NCI-H1436 (cell line): ENCODE measurements around the gene FAM53A.
A peak's percentile ranks its signal among the peaks of the same experiment; 100 is the strongest.
"Not testable (repeated sequence)": the region's sequence is repeated elsewhere in the genome, so short reads cannot be mapped to it uniquely, and the experiment has no call there.

ENCODE experiments used
- DNase-seq: peaks from one replicate; lab custom pipeline; 2025; lab: John Stamatoyannopoulos, UW

The FAM53A gene

DNA sequence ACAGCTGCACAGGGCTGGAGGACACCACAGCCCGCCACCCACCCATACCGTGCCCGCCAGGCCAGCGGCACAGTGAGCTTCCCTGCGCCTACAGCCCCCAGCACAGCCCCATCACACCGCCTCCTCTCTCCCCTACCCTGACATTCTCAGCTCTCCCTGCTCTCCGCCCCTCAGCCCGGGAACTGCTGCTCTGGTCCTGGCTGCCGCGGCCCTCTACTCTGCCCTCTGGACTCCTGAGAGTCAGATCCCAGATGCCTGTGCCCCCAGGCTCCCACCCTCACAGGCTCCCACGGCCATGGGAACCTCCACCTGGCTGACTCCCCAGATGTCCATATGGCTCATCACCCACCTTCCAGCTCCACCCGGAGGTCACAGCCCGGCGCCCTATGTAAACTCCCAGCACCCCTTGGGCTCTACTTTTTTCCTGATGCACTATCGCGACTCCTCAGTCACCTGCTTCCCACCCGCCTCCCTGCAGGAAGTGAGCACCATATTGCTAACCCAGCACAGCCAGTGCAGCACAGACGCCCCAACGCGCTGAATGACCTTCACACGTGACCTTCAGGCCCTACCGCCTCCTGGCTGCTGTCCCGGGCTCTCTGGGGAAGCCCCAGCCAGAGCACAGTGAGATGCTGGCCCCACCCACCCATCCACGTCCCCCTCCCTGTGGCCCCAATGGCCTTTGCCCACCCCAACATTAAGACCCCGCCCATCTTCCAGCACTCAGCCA lies 23.0 kb downstream of the FAM53A start:
- no peak for DNase-seq

DNA sequence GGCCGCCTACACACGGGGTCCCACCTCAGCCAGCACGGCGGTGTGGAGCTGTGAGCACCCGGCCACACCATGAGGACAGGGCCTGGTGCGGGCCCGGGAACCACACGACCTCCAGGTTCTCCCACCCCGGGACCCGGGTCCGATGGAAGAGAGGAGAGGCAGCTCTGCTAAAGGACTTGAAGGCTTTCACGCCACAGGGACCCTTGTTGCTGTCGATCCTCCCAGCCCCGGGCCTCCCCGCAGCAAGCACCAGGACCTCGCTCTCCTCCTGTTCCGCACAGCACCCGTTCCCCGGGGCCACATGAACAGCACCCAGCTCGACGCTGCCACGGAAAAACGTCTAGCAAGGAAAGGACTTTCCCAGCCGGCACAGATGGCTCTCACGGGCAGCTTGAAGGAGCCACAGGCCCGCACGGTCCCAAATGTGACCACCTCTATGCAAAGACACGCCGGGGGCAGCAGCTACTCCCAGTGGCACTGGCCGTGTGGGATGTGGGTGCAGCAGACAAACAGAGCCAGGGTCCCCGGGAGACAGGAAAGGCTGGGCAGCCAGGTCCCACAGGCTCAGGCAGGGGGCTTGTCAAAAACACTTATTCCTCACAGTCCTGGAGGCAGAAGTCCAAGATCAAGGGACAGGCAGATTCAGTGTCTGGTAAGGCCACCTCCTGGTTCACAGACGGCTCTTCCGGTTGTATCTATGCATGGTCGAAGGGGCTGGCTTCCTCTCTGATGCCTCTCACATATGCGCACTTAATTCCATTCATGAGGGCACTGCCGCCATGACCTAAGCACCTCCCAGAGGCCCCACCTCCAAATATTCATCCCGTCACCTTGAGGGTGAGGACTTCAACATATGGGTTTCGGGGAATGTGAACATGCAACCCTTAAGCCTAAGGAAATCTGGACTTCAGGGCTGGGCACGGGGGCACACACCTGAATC lies 24.7 kb downstream of the FAM53A start:
- DNase-seq: no peak

DNA sequence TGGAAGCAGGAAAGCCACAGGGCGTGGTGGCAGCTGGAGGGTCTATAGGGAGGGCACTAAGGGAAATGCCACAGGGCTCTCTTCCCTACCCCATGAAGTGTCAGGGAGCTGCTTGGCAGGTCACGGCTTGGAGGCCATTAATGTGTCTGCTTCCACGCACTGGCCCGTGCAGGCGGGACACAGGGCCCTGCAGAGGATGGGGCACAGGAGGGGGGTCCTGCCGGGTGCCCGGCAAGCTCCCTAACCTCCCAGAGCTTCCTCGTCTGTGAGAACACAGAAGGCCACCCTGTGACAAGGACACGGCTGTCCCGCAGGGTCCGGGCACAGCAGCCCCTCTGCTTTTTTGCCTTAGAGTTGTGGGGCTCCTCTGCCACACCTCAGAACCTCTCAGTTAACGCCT lies 25.5 kb downstream of the FAM53A start:
- DNase-seq: no peak

DNA sequence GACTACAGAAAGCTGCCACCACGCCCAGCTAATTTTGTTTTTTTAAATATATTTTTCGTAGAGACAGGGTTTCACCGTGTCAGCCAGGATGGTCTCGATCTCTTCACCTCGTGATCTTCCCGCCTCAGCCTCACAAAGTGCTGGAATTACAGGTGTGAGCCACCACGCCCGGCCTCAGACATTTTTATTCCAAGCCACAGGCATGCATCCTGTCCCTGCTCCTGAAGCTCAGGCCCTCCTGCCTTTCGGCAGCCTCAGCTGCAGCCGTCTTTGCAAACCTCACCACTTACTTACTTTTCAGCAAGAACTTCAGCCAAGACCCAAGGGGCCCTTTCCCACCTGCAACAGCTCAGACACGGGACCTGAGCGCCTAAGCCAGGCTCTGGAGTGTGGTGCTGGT lies 26.0 kb downstream of the FAM53A start:
- DNase-seq: no peak

DNA sequence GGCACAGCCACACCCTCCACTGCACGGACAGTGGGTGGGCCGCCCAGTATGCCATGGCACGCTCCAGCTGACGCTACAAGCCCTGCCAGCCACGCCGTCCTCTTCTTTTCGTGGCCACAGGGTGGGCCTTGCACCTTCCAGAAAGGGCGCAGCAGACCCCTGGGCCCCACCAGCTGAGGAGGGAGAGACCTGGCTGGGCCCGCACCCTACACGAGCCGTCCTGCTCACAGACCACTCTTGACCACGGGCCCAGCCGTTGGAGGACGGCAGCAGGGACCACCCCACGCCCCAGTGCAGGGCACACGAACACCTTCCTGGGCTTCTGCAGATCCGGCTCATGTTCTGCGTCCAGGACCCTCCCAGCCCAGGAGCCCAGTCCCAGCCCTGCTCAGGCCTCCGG lies 27.1 kb downstream of the FAM53A start:
- DNase-seq: no peak

DNA sequence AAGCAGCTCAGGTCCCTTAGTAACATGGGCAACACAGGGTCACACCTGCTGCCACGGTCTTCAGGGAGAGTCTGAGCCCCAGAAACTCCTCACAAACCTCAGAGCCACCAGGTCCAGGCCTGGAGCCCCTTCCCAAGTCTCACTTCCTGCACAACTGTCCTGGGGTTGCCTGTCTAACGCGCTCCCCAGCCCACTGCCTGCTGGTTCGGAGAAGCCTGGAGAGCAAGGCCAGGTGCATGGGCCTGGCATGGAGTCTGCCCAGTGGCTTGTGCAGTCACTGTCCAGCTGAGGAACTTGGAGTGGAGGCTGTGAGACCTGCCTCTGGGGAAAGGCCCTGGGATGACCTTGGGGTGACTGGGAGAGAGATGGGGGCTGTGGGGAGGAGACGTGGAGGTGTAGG lies 28.0 kb downstream of the FAM53A start:
- no peak for DNase-seq

DNA sequence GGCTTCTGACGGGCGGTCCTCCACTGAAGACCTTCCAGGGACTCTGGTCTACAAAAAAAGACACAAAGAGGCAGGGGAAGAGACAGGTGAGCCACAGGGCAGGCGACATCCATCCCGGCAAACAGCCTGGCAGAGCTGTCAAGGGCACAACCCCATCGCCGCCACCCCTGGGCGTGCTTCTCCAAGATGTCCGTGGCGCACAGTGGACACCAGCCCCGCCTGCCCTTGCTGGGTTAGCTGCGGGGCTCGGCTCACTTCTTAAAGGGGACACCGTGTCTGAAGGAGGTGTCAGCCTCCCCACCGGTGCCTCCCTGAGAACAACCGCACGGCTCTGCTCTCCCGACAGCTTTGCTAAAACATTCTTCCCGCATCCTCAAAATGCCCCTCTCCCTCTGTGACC lies 28.4 kb downstream of the FAM53A start:
- no peak for DNase-seq

DNA sequence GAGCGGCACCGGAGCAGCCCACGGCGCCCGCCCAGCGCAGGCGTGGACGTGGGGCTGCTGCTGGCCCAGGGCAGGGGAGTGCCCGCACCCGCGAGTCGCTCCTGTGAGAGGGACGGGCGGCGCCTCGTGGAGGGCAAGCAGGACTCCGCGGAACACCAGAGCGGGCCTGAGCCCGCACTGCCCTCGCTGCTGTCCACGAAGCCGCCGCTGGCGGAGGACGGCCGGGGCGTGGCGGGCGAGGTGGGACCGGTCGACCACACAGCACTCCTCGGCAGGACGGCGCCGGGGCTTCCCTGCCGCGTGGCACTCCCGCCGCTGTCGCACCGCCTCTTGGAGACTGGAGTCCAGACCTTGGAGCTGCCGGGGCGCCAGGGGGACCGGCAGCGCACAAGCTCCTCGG lies 29.0 kb downstream of the FAM53A start:
- DNase-seq: no peak

DNA sequence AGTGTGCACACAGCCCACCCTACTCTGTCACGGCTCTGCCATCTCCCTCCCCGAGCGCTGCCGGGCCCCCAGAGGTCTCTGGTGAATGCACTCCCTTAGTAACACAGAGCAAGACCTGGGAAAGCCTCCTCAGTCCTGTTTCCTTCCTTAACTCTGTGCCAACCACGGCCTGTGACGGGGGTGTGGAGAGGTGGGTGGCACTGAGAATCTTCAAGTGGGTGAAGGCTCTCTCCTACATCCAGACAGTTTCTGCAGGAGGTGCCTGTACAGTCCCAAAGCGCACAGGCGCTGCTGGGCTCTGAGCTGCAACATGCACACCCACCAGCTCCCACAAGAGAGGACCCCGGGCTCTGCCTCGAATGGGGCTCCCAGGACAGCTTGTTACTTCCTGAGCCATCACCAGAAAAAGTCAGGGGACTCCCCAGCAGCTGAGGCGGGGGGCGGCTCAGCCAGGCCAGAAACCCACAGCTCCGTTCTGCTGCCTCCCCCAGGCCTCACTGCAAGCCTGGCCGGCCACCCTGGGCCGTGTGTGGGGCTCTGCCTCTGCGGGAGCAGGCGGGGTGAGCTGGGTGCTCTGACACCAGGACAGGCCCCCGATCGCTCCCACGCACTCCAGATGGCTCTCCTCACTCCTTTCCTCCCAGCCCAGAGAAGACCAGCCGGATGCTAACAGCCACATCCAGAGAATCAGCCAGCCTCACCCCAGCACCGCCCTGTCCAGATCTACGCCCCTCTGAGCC lies 29.7 kb downstream of the FAM53A start:
- DNase-seq: no peak

DNA sequence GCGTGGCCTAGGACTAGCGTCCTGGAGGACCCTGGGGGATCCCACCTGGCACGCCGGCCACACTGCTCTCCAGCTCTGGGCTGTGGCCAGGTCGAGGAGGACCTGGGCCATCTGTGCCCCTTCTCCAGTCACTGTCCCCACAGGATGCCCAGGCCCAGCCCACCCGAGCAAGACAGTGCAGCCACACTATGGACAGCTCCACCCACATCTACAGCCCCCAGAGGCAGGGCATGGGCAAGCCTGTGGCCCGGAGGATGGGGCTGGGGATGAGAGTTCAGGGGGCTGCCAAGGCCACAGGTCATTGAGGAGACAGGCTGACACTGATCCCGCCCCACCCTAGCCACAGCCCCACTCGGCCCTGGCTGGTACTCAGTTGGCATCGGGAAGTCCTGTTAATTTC lies 30.3 kb downstream of the FAM53A start:
- no peak for DNase-seq

DNA sequence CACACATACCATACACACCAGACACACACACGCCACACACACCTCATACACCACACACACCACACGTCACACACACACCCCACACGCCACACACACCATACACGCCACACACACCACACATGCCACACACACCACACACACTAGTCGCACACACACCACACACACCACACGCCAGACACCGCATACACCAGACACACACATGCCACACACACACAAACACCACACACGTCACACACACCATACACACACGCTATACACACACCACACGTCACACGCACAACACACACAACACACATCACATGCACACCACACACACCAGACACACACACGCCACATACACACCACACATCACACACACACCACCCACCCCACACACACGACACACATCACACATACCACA lies 32.0 kb downstream of the FAM53A start:
- no peak for DNase-seq

DNA sequence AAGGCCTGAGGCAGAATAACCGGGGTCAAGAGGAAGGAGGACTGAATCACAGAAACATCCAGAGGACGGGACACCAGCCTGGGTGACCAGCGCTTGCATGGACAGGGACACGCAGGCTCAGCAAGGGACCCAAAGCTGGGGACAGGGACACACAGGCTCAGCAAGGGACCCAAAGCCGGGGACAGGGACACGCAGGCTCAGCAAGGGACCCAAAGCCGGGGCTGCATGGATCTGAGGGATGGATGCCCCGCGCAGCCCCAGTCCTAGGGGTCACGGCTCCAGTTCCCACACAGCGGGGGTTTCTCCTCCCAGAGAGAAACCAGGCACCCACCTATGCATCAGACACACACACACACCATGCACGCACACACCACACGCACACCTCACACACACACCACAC lies 32.5 kb downstream of the FAM53A start:
- DNase-seq: no peak

DNA sequence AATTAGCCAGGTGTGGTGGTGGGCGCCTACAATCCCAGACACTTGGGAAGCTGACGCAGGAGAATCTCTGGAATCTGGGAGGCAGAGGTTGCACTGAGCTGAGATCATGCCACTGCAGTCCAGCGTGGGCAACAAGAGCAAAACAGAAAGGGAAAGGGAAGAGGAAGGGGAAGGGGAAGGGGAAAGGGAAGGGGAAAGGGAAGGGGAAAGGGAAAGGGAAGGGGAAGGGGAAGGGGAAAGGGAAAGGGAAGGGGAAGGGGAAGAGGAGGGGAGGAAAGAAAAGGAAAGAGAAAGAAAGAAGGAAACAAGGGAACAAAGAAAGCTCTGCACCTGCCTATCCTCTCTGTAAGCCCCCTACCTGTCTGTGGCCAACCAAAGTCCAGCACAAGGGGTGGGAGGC lies 35.2 kb downstream of the FAM53A start:
- no peak for DNase-seq

DNA sequence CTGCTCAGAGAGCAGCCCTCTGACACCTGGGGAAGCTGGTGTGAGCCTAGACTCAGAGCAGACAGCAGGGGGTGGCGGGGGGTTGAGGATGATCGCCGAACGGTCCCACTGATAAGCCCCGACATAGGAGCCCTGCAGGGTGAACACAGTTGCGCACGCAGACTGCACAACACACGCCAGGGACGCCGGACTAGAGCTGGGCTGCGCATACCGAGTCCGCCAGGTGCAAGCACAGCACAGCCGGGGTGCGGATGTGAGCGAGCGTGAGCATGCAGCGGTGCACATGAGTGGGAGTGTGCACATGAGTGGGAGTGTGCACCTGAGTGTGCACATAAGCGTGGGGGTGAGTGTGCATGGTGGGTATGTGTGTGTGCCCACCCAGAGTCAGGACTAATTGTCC lies 36.7 kb downstream of the FAM53A start:
- no peak for DNase-seq

DNA sequence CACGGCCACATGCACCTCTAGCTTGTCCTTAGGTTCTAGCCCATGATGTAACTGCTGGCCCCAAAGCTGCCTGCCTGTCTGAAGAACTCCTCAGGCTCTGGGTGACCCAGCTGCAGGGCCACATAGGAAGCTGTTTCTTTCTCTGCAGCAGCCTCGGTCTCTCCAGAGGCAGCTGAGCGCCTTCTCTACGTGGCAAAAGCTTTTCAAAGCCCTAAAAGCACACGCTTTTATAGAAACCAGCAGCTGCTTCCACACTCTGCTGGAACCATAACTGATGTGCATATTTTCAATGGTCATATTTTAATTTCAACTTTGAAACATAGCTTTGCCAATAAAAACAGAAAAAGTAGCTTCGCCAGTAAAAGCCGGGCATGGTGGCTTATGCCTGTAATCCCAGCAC lies 37.4 kb downstream of the FAM53A start:
- no peak for DNase-seq

DNA sequence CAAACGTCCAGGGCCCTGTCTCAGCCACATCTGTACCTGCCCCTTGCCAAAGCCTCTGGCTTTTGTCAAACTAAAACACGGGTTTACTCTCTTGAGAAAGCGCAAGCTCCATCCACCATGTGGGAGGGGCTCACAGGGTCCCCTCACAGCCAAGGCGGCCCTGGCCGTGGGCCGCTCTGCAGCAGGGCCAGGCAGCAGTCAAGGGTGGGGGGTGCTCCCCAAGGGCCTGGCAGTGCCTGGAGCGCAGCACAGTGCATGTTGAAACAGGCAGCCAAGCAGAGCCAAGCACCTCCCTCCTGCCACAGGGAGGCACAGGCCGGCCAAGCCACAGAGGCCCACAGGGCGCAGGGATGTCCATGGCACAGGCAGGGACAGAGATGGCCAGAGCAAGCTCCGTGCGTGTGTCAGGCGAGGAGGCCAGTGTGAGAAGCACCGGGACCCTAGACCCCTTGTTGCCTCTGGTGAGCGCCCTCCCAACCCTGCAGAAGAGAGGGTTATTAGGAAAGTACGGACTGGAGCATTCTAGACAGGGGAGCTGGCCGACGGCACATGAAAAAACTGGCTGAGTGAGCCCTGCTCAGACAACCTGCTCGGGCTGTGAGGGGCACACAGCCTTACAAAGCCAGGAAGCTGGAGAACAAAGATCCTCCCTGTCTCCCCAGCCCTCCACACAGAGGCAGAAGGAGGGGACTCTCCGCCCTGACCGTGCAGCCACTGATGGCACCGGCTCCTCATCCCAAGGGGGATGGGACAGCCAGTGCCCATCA lies 39.0 kb downstream of the FAM53A start:
- DNase-seq: peak; percentile 43

DNA sequence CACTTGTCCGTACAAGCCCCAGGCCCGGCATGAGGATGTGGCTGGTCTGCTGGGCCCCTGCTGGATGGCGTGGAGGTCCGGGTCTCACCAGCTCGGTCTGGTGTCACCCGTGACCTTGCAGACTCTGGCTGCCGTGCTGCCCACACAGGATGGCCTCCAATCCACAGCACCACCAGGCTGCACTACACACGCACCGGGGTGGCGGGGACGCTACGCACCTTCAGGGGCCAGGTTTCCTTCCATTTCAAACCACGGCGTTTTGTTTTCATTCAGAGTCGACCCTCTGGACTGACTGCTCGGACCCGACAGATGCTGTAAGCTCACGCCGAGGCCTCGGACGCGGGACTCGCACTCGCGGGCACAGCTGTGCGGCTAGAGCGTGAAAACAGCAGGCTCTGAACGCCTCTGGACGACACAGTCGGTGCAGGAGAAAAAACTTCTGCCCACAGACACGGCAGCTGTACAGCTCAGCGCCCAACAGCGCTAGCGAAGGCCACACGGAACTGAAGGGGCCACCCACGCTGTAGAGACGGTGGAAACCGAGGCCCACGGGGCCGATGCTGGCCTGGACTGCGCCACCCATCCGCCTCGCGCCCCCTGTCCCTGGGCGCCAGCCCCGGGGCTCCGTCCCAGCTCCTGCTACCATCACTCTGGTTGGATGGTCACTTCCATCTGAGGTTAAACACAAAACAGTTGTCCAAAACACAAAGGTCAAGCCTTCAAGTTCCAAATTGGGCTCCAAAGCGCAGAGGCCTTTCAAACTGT lies 40.0 kb downstream of the FAM53A start:
- no peak for DNase-seq

DNA sequence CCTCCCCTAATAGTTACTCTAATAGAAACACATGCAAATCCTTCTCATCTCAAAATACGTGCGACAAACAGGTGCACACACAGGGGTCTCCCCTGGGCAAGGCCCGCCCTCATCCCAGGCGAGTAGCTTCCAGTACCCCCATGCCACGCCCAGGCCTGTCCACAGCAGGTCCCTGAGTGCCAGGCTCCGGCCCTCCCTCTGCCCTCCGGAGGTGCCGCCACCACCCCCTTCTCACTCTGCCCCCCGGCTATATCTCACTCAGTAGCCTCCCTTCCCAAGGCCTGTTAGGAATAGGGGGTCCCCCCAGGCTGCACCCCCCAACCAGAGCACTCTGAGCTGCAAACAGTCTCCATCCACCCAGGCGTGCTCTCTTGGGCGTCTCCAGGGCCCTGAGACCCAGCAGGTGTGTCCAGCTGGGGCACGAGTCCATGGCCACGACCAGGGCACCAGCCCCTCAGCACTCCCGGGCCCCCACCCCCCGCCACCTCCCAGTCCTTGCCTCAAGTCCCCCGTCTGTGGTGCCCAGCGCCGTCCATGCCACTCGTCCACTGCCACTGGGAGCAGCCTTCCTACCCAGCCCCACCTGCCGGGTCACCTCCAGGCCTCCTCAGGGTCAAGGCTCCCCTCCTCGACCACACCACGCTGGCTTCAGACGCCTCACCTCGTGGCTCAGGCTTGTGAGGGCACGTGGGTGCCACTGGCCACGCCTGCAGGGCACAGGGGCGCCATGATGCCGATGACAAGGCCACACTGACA lies 41.7 kb downstream of the FAM53A start:
- no peak for DNase-seq

DNA sequence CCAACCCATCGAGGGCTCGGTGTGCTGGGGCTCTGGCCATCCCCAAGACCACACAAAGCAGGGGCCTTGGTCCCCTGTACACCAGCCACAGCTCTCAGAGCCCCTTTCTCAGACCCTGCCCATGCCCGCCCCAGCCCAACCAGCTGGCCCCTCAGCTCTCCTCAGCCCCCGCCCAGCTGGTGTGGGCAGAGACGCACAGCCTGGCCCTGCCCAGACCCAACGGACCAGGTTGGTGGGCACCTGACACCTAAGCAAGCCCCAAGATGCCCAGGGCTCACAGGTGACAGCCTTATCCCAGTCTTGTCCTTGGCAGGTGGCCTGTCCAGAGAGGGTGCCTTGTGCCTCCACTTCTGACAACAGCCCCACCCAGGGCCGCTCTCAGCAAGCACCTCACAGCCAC lies 42.4 kb downstream of the FAM53A start:
- no peak for DNase-seq

DNA sequence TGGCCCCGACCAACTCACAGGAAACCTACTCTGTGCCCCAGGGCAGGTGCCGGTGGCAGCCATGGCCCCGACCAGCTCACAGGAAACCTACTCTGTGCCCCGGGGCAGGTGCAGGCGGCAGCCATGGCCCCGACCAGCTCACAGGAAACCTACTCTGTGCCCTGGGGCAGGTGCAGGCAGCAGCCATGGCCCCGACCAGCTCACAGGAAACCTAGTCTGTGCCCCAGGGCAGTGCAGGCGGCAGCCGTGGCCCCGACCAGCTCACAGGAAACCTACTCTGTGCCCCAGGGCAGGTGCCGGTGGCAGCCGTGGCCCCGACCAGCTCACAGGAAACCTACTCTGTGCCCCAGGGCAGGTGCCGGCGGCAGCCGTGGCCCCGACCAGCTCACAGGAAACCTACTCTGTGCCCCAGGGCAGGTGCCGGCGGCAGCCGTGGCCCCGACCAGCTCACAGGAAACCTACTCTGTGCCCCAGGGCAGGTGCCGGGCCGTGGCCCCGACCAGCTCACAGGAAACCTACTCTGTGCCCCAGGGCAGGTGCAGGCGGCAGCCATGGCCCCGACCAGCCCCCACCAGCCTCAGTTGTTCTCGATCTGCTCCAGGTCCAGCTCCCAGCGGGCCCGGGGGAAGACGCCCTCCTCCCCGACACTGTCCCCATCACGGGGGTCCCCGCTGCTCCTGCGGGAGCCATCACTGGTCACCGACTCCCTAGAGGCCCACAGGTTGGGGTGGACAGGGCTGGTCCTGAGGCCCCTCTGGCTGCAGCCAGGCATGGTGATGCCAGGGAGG lies 43.2 kb downstream of the FAM53A start:
- not testable (repeated sequence) for DNase-seq
